HepG2 (cell line): ENCODE measurements around the gene WNT3A. TPM values are rescaled to one million over a fixed set of nuclear protein-coding genes. Genes with fewer than 3 reads are reported as not detected.
A peak's percentile ranks its signal among the peaks of the same experiment; 100 is the strongest.

ENCODE experiments used
- HOXA5 ChIP-seq: sonication (generic); formaldehyde crosslinking; IDR thresholded peaks from 2 replicates; pipeline ENCODE4 v1.4.0; 2020; ENCODE audit warnings: missing genetic modification reagents
- MED8 ChIP-seq: sonication (generic); formaldehyde crosslinking; IDR thresholded peaks from 2 replicates; pipeline ENCODE4 v1.8.1; 2023; ENCODE audit warnings: mild to moderate bottlenecking, missing genetic modification reagents; ENCODE audit not compliant: insufficient replicate concordance
- PPARG ChIP-seq: conservative IDR thresholded peaks from 2 replicates; pipeline ENCODE4 v1.6.1; 2016; ENCODE audit warnings: missing biosample characterization, missing genetic modification reagents
- RARA ChIP-seq: IDR thresholded peaks from 2 replicates; pipeline ENCODE4 v1.6.1; 2016; ENCODE audit warnings: missing genetic modification reagents, missing compliant biosample characterization
- SAP130 ChIP-seq: IDR thresholded peaks from 2 replicates; pipeline ENCODE4 v1.6.1; 2016; ENCODE audit warnings: low read depth
- SIX1 ChIP-seq: sonication (generic); formaldehyde crosslinking; IDR thresholded peaks from 2 replicates; pipeline ENCODE4 v1.4.0; 2020; ENCODE audit warnings: missing genetic modification reagents, borderline replicate concordance
- SP4 ChIP-seq: sonication (generic); formaldehyde crosslinking; IDR thresholded peaks from 2 replicates; pipeline ENCODE4 v1.8.1; 2023; ENCODE audit warnings: mild to moderate bottlenecking, missing genetic modification reagents
- SPEN ChIP-seq: sonication (generic); formaldehyde crosslinking; IDR thresholded peaks from 2 replicates; pipeline ENCODE4 v1.5.1; 2020; ENCODE audit warnings: low read depth, mild to moderate bottlenecking, missing genetic modification reagents
- TAF1 ChIP-seq: sonication (generic); formaldehyde crosslinking; IDR thresholded peaks from 2 replicates; pipeline ENCODE4 v1.4.0; 2020; ENCODE audit warnings: missing genetic modification reagents
- TARDBP ChIP-seq: sonication (generic); formaldehyde crosslinking; IDR thresholded peaks from 2 replicates; pipeline ENCODE4 v1.8.0; 2022; ENCODE audit warnings: mild to moderate bottlenecking, missing genetic modification reagents
- THYN1 ChIP-seq: sonication (generic); formaldehyde crosslinking; IDR thresholded peaks from 2 replicates; pipeline ENCODE4 v1.8.1; 2023; ENCODE audit warnings: low read depth, mild to moderate bottlenecking, moderate library complexity, missing genetic modification reagents, borderline replicate concordance
- ZFP36L2 ChIP-seq: sonication (generic); formaldehyde crosslinking; IDR thresholded peaks from 2 replicates; pipeline ENCODE4 v1.4.0; 2020; ENCODE audit warnings: missing genetic modification reagents
- ZFP82 ChIP-seq: sonication (generic); formaldehyde crosslinking; IDR thresholded peaks from 2 replicates; pipeline ENCODE4 v1.5.1; 2020; ENCODE audit warnings: mild to moderate bottlenecking, missing genetic modification reagents, borderline replicate concordance
- ZNF552 ChIP-seq: sonication (generic); formaldehyde crosslinking; IDR thresholded peaks from 2 replicates; pipeline ENCODE4 v1.9.0; 2022; ENCODE audit warnings: missing genetic modification reagents, mild to moderate bottlenecking, borderline replicate concordance
- ZSCAN21 ChIP-seq: sonication (generic); formaldehyde crosslinking; IDR thresholded peaks from 2 replicates; pipeline ENCODE4 v1.8.0; 2022; ENCODE audit warnings: mild to moderate bottlenecking, missing genetic modification reagents, moderate library complexity, borderline replicate concordance
- ZSCAN30 ChIP-seq: sonication (generic); formaldehyde crosslinking; IDR thresholded peaks from 2 replicates; pipeline ENCODE4 v1.5.0; 2020; ENCODE audit warnings: mild to moderate bottlenecking, missing genetic modification reagents
- polyA plus RNA-seq, 8 experiments: library from polyadenylated mRNA; depleted of rRNA in 3 of 8; stranded (reverse) in 7 of 8; unstranded in 1 of 8; fragments of >200 nt; fragmentation: Illumina TruSeq in 4 of 8; extraction: Trizol in 4 of 8; gene quantifications; 2 replicates each; pipeline versions ENCODE4 v1.2.1 to v1.2.3, GENCODE V29; 2011 to 2016; ENCODE audit warnings: low read depth in 4 of 8, missing spikeins in 1 of 8, mixed read lengths in 1 of 8; ENCODE audit not compliant: insufficient read depth in 1 of 8
- total RNA-seq, 5 experiments: library from RNA; depleted of rRNA; stranded (reverse); fragments of >200 nt; fragmentation: Illumina TruSeq; extraction: Trizol; gene quantifications; 2 replicates each; pipeline ENCODE4 v1.2.3, GENCODE V29; 2016; ENCODE audit warnings: low read depth in 1 of 5
- TF ChIP-seq, protein P1 (sequence below): sonication (generic); formaldehyde crosslinking; IDR thresholded peaks from 2 replicates; pipeline ENCODE4 v1.5.1; 2020; ENCODE audit warnings: missing genetic modification reagents, mild to moderate bottlenecking, borderline replicate concordance
- TF ChIP-seq, protein P2 (sequence below): sonication (generic); formaldehyde crosslinking; conservative IDR thresholded peaks from 2 replicates; pipeline ENCODE4 v1.4.0; 2020; ENCODE audit warnings: mild to moderate bottlenecking, missing genetic modification reagents, moderate library complexity
- TF ChIP-seq, protein P3 (sequence below): sonication (generic); formaldehyde crosslinking; IDR thresholded peaks from 2 replicates; pipeline ENCODE4 v1.4.0; 2020; ENCODE audit warnings: missing genetic modification reagents, mild to moderate bottlenecking, borderline replicate concordance
- TF ChIP-seq, protein P4 (sequence below): sonication (generic); formaldehyde crosslinking; IDR thresholded peaks from 2 replicates; pipeline ENCODE4 v1.4.0; 2020; ENCODE audit warnings: missing genetic modification reagents

Gene WNT3A
- total and polyA plus RNA-seq, 2 of the 13 experiments (the other 11 are each of a cell fraction or from before 2014, with no cell fraction given): not detected

DNA sequence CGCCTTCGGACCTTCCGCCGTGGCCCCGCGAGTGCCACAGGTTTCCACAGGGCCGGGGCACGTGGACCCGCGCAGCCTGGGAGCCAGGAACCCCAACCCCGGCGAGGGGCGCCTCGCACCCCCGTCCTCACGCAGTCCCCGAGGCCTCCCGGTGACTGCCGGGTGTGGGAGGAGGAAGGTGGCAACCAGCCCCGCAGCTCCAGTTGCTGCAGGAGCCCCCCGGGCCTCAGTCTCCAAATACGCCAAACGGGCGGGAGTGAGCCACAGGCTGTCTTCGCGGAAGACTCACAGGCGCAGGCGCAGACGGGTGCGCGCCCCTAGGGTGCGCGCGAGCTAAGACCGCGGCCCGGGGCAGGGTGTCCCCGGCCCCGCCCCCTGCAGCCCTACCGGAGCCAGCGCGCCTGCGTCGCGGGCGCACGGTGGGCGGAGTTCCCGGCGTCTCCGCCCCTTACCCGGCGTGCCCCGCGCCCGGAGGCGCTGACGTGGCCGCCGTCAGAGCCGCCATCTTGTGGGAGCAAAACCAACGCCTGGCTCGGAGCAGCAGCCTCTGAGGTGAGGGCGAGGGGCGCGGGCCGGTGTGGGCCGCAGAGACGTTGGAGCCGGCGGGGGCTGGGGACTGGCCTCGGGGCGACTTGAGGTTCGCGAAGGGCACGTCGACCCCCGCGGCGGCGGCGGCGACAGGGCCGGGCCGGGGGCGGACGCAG lies 75.6 kb downstream of the WNT3A start, which contains the start of gene ARF1 (continued):
- TF ChIP-seq PPARG (CRISPR knock-in tag) (0 out of 2 replicates have a peak, but pooled peaks have one; percentile 14), SIX1 (CRISPR knock-in tag) (0 out of 2 replicates have a peak, but pooled peaks have one; percentile 9), ZSCAN21 (no peak; the same call in 1 of the 2 replicates), SAP130 (CRISPR knock-in tag) (peak; percentile 64; the same call in 1 of the 2 replicates), SP4 (CRISPR knock-in tag) (peak; percentile 88), ZFP36L2 (CRISPR knock-in tag) (no peak), RARA (CRISPR knock-in tag) (no peak), MED8 (CRISPR knock-in tag) (no peak), THYN1 (CRISPR knock-in tag) (no peak), ZSCAN30 (no peak), ZFP82 (CRISPR knock-in tag) (0 out of 2 replicates have a peak, but pooled peaks have one; percentile 67), SPEN (CRISPR knock-in tag) (peak; percentile 65), TAF1 (CRISPR knock-in tag) (peak; percentile 88), HOXA5 (CRISPR knock-in tag) (no peak), TARDBP (CRISPR knock-in tag) (0 out of 2 replicates have a peak, but pooled peaks have one; percentile 31), ZNF552 (CRISPR knock-in tag) (peak; percentile 66; the same call in 1 of the 2 replicates)
- TF ChIP-seq, protein P1, sequence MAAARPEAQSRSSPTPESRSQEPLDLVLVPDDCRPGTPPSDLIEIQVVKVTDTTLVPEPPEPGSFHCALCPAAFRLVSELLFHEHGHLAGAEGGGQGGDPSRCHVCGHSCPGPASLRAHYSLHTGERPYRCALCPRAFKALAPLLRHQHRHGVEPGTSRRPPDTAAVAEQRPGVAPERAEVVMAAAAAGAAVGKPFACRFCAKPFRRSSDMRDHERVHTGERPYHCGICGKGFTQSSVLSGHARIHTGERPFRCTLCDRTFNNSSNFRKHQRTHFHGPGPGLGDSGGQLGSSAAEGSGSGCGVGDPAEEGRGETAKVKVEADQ: no peak; the same call in 1 of the 2 replicates
- TF ChIP-seq, protein P2, sequence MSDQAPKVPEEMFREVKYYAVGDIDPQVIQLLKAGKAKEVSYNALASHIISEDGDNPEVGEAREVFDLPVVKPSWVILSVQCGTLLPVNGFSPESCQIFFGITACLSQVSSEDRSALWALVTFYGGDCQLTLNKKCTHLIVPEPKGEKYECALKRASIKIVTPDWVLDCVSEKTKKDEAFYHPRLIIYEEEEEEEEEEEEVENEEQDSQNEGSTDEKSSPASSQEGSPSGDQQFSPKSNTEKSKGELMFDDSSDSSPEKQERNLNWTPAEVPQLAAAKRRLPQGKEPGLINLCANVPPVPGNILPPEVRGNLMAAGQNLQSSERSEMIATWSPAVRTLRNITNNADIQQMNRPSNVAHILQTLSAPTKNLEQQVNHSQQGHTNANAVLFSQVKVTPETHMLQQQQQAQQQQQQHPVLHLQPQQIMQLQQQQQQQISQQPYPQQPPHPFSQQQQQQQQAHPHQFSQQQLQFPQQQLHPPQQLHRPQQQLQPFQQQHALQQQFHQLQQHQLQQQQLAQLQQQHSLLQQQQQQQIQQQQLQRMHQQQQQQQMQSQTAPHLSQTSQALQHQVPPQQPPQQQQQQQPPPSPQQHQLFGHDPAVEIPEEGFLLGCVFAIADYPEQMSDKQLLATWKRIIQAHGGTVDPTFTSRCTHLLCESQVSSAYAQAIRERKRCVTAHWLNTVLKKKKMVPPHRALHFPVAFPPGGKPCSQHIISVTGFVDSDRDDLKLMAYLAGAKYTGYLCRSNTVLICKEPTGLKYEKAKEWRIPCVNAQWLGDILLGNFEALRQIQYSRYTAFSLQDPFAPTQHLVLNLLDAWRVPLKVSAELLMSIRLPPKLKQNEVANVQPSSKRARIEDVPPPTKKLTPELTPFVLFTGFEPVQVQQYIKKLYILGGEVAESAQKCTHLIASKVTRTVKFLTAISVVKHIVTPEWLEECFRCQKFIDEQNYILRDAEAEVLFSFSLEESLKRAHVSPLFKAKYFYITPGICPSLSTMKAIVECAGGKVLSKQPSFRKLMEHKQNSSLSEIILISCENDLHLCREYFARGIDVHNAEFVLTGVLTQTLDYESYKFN (CRISPR knock-in tag): 0 out of 2 replicates have a peak, but pooled peaks have one; percentile 11
- TF ChIP-seq, protein P3, sequence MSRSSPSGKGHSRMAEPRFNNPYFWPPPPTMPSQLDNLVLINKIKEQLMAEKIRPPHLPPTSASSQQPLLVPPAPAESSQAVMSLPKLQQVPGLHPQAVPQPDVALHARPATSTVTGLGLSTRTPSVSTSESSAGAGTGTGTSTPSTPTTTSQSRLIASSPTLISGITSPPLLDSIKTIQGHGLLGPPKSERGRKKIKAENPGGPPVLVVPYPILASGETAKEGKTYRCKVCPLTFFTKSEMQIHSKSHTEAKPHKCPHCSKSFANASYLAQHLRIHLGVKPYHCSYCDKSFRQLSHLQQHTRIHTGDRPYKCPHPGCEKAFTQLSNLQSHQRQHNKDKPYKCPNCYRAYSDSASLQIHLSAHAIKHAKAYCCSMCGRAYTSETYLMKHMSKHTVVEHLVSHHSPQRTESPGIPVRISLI: no peak
- TF ChIP-seq, protein P4, sequence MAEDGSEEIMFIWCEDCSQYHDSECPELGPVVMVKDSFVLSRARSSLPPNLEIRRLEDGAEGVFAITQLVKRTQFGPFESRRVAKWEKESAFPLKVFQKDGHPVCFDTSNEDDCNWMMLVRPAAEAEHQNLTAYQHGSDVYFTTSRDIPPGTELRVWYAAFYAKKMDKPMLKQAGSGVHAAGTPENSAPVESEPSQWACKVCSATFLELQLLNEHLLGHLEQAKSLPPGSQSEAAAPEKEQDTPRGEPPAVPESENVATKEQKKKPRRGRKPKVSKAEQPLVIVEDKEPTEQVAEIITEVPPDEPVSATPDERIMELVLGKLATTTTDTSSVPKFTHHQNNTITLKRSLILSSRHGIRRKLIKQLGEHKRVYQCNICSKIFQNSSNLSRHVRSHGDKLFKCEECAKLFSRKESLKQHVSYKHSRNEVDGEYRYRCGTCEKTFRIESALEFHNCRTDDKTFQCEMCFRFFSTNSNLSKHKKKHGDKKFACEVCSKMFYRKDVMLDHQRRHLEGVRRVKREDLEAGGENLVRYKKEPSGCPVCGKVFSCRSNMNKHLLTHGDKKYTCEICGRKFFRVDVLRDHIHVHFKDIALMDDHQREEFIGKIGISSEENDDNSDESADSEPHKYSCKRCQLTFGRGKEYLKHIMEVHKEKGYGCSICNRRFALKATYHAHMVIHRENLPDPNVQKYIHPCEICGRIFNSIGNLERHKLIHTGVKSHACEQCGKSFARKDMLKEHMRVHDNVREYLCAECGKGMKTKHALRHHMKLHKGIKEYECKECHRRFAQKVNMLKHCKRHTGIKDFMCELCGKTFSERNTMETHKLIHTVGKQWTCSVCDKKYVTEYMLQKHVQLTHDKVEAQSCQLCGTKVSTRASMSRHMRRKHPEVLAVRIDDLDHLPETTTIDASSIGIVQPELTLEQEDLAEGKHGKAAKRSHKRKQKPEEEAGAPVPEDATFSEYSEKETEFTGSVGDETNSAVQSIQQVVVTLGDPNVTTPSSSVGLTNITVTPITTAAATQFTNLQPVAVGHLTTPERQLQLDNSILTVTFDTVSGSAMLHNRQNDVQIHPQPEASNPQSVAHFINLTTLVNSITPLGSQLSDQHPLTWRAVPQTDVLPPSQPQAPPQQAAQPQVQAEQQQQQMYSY: no peak; the same call in 1 of the 2 replicates
